Activated T-cell treated with anti-CD3 and anti-CD28 coated beads, Interleukin-2, amount 50 U/mL, for 1 hour (primary cell): ENCODE data around the gene FBXL7.

ENCODE experiments used
- DNase-seq: peaks from one replicate; pipeline ENCODE4 v3.0.0-alpha.2; 2020

FBXL7 gene

GRCh38 chr5:15720515-15720914, 220.5 kb downstream of the FBXL7 start:
- DNase-seq = no peak

GRCh38 chr5:15722305-15722704, 222.3 kb downstream of the FBXL7 start:
- no peak for DNase-seq

GRCh38 chr5:15727375-15727774, 227.4 kb downstream of the FBXL7 start:
- no peak for DNase-seq

- no peak for DNase-seq
Observed at GRCh38 chr5:15728811-15729210, 228.8 kb downstream of the FBXL7 start.

- DNase-seq = no peak
Observed at GRCh38 chr5:15731699-15732098, 231.7 kb downstream of the FBXL7 start.

GRCh38 chr5:15734058-15734457, 234.1 kb downstream of the FBXL7 start:
- DNase-seq = no peak

- DNase-seq = no peak
Observed at GRCh38 chr5:15737036-15737821, 237.2 kb downstream of the FBXL7 start.

GRCh38 chr5:15737871-15738664, 238.1 kb downstream of the FBXL7 start:
- no peak for DNase-seq

- DNase-seq = no peak
Observed at GRCh38 chr5:15740383-15740782, 240.4 kb downstream of the FBXL7 start.

GRCh38 chr5:15741591-15741990, 241.6 kb downstream of the FBXL7 start:
- DNase-seq = no peak

- DNase-seq = no peak
Observed at GRCh38 chr5:15746833-15747232, 246.9 kb downstream of the FBXL7 start.

- no peak for DNase-seq
Observed at GRCh38 chr5:15748266-15748665, 248.3 kb downstream of the FBXL7 start.

GRCh38 chr5:15752663-15753285, 252.8 kb downstream of the FBXL7 start:
- no peak for DNase-seq

- no peak for DNase-seq
Observed at GRCh38 chr5:15753752-15754151, 253.8 kb downstream of the FBXL7 start.

- DNase-seq = no peak
Observed at GRCh38 chr5:15757103-15757502, 257.1 kb downstream of the FBXL7 start.

- DNase-seq = no peak
Observed at GRCh38 chr5:15757619-15758018, 257.6 kb downstream of the FBXL7 start.

- no peak for DNase-seq
Observed at GRCh38 chr5:15762668-15763067, 262.7 kb downstream of the FBXL7 start.

- DNase-seq = no peak
Observed at GRCh38 chr5:15763754-15764153, 263.8 kb downstream of the FBXL7 start.

- no peak for DNase-seq
Observed at GRCh38 chr5:15768936-15769335, 269.0 kb downstream of the FBXL7 start.

GRCh38 chr5:15772131-15772530, 272.2 kb downstream of the FBXL7 start:
- DNase-seq = no peak

GRCh38 chr5:15774632-15775031, 274.7 kb downstream of the FBXL7 start:
- no peak for DNase-seq

- DNase-seq = no peak
Observed at GRCh38 chr5:15776346-15776745, 276.4 kb downstream of the FBXL7 start.

GRCh38 chr5:15783734-15784133, 283.8 kb downstream of the FBXL7 start:
- DNase-seq = no peak

GRCh38 chr5:15785531-15785981, 285.6 kb downstream of the FBXL7 start:
- no peak for DNase-seq
